Sigmoid colon (tissue), 7 donors: ENCODE measurements around the gene ST3GAL2. TPM values are rescaled to one million over a fixed set of nuclear protein-coding genes. Genes with fewer than 3 reads are reported as not detected.
A peak's percentile ranks its signal among the peaks of the same experiment; 100 is the strongest.
"Not testable (repeated sequence)": the region's sequence is repeated elsewhere in the genome, so short reads cannot be mapped to it uniquely, and the experiment has no call there.

ENCODE experiments used
- DNase-seq: peaks from one replicate; pipeline ENCODE4 v3.0.0-alpha.2; 2019
- H3K27ac ChIP-seq, 4 donors: fragments of 200-600 bp; sonication (generic); one replicate each; pipeline ENCODE4 v1.5.1; 2016 to 2019; ENCODE audit warnings: mild to moderate bottlenecking in 1 of 4
- H3K27me3 ChIP-seq, 3 donors: fragments of 200-600 bp; sonication (generic); one replicate each; pipeline ENCODE4 v1.5.1; 2019; ENCODE audit warnings: mild to moderate bottlenecking in 1 of 3
- H3K36me3 ChIP-seq, 4 donors: fragments of 200-600 bp; sonication (generic); one replicate each; pipeline ENCODE4 v1.5.1; 2016 to 2019
- H3K4me1 ChIP-seq, 4 donors: fragments of 200-600 bp; sonication (generic); one replicate each; pipeline ENCODE4 v1.5.1; 2017 to 2019
- H3K4me3 ChIP-seq, 4 donors: fragments of 200-600 bp; sonication (generic); one replicate each; pipeline ENCODE4 v1.5.1; 2017 to 2019; ENCODE audit warnings: mild to moderate bottlenecking in 2 of 4, moderate library complexity in 1 of 4
- H3K9me3 ChIP-seq, 4 donors: fragments of 200-600 bp in 3 of 4; sonication (generic) in 3 of 4; one replicate each; pipeline versions ENCODE4 v1.5.1 to v1.6.1; 2013 to 2019
- EP300 ChIP-seq, 4 donors: sonication (generic); formaldehyde crosslinking; IDR thresholded peaks; one replicate each; pipeline ENCODE4 v1.6.1; 2017; ENCODE audit warnings: antibody characterized with exemption in 4 of 4
- POLR2A ChIP-seq, 2 donors: fragments of 450-650 bp; IDR thresholded peaks; one replicate each; pipeline ENCODE4 v1.6.1; 2016; ENCODE audit warnings: antibody characterized with exemption in 2 of 2, mild to moderate bottlenecking in 2 of 2, moderate library complexity in 2 of 2
- POLR2AphosphoS5 ChIP-seq, 4 donors: sonication (generic); formaldehyde crosslinking; IDR thresholded peaks; one replicate each; pipeline ENCODE4 v1.6.1; 2017; ENCODE audit warnings: antibody characterized with exemption in 4 of 4
- WGBS, 2 donors: extraction: QIAGEN DNeasy Blood & Tissue Kit; methylation state at CpG; one replicate each; pipeline ENCODE4 v1.1.7; 2013; 5-methylcytosine and 5-hydroxymethylcytosine counted together
- intact Hi-C: fragments of 100-400 bp; cut with DNase I; formaldehyde crosslinking; loops from one replicate; pipeline ENCODE4 v1.15.1; 2023
- polyA plus RNA-seq, 3 donors: library from polyadenylated mRNA; stranded (reverse); fragments of 200-250 nt; gene quantifications; one replicate each; pipeline ENCODE4 v1.2.3, GENCODE V29; 2013
- total RNA-seq, 4 donors: library from RNA; depleted of rRNA; stranded (reverse); fragments of >200 nt; gene quantifications; one replicate each; pipeline ENCODE4 v1.1.0, GENCODE V29; 2016
- TF ChIP-seq, protein P1 (sequence below), 4 experiments: fragments of 450-650 bp in 3 of 4; fragments of 200-600 bp in 1 of 4; IDR thresholded peaks; one replicate each; pipeline ENCODE4 v1.5.1; 2016 to 2019; ENCODE audit warnings: antibody characterized with exemption in 4 of 4, mild to moderate bottlenecking in 3 of 4, moderate library complexity in 2 of 4
- donor health status: healthy with polysubstance abuse.
- donor health status: Bipolar disorder and iron deficiency.
- donor health status: healthy.

Gene ST3GAL2
- total and polyA plus RNA-seq, 7 donors, result 2.3 to 21.3 (median 14.0) TPM

DNA sequence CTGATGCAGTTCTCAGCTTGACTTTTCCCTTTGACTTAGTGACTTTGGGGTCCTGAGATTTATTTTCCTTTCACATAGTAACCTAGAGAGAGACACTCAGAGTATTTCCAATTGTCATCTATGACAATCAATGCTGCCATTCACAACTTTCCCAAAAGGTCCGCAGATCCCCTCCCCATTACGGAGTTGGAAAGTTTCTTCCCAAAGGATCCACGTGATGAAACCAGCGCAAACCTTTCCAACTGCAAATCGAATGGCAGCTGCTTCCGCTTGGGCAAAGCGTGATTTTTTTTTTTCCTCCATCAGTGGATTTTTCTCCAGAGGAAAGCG is 15.0 kb upstream of the ST3GAL2 start:
- peak overlapping the region; percentile 82 to 96 (median 90) for H3K27ac ChIP-seq
- 1% methylated on average over 8 of the region's 8 CpGs for WGBS, 2 donors
- intact Hi-C loops, result loop anchor here (1.0 kb wide), 2 partner anchors 15 to 73 kb away; partner anchors contain the start of gene ST3GAL2

DNA sequence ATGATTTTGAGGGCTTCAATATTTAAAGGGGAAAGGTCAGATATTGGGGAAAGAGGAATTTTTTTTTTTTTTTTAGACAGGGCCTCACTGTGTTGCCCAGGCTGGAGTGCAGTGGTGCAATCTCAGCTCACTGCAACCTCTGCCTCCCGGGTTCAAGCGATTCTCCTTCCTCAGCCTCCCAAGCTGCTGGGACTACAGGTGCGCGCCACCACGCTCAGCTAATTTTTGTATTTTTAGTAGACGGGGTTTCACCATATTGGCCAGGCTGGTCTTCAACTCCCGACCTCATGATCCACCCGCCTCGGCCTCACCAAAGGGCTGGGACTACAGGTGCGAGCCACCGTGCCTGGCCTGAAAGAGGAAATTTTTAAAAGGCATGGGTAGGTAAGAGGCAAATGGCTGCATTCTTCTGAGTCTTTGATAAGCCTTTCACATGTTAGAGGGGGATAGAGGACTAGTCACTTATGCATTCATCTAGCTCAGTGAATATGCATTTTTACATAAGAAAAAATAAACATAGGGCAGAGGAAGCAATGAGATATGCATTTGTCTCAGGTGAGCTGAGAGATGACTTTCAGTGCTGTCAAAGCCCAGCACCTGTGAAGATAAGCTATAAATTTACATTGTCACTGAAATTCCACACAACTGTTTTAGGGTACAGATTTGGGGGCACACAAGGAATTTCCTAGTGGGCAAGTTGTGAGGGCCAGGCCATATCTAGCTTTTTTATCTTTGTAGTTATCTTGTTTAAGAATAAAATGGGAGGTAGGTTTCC is 14.4 kb upstream of the ST3GAL2 start:
- Histone ChIP-seq H3K27ac (peak overlapping the region; percentile 82 to 96 (median 90)), H3K9me3 (no peaks in the 10 kb centered on the region), H3K27me3 (peaks cover 0 to 8% (median 0%) of the 10 kb centered on the region in 3 donors), H3K36me3 (no peaks in the 10 kb centered on the region), H3K4me1 (peaks cover 0 to 17% (median 14%) of the 10 kb centered on the region in 4 donors), H3K4me3 (peak overlapping the region; percentile 67 to 97 (median 86))
- intact Hi-C loops, result no loop called here
- no peak for DNase-seq
- TF ChIP-seq EP300 (IDR thresholded peaks at IDR 0.05), result no peak
- 96 to 97% methylated on average over 11 of the region's 11 CpGs for WGBS, 2 donors

More for the DNA sequence above, 15.0 kb upstream of the ST3GAL2 start:
- Histone ChIP-seq H3K36me3 (no peaks in the 10 kb centered on the region), H3K27me3 (peaks cover 0 to 8% (median 0%) of the 10 kb centered on the region in 3 donors), H3K4me1 (peaks cover 0 to 17% (median 14%) of the 10 kb centered on the region in 4 donors), H3K9me3 (no peaks in the 10 kb centered on the region), H3K4me3 (peak overlapping the region; percentile 67 to 97 (median 86))
- DNase-seq, result no peak
- TF ChIP-seq POLR2A (IDR thresholded peaks at IDR 0.05) (no peak), POLR2AphosphoS5 (IDR thresholded peaks at IDR 0.05) (no peak), EP300 (IDR thresholded peaks at IDR 0.05) (no peak)
- TF ChIP-seq, protein P1, sequence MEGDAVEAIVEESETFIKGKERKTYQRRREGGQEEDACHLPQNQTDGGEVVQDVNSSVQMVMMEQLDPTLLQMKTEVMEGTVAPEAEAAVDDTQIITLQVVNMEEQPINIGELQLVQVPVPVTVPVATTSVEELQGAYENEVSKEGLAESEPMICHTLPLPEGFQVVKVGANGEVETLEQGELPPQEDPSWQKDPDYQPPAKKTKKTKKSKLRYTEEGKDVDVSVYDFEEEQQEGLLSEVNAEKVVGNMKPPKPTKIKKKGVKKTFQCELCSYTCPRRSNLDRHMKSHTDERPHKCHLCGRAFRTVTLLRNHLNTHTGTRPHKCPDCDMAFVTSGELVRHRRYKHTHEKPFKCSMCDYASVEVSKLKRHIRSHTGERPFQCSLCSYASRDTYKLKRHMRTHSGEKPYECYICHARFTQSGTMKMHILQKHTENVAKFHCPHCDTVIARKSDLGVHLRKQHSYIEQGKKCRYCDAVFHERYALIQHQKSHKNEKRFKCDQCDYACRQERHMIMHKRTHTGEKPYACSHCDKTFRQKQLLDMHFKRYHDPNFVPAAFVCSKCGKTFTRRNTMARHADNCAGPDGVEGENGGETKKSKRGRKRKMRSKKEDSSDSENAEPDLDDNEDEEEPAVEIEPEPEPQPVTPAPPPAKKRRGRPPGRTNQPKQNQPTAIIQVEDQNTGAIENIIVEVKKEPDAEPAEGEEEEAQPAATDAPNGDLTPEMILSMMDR (IDR thresholded peaks at IDR 0.05), result no peak

DNA sequence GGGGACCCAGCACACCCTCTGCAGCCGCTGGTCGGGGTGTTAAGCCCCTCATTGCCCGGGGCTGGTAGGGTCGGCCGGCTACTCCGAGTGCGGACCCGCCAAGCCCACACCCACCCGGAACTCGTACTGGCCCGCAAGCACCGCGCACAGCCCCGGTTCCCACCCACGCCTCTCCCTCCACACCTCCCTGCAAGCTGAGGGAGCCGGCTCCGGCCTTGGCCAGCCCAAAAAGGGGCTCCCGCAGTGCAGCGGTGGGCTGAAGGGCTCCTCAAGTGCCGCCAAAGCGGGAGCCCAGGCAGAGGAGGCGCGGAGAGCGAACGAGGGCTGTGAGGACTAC is 12.1 kb upstream of the ST3GAL2 start:
- H3K27me3 ChIP-seq, H3K27ac ChIP-seq, intact Hi-C loops, DNase-seq, H3K9me3 ChIP-seq, H3K36me3 ChIP-seq: not testable (repeated sequence)
- 68 to 83% methylated on average over 25 of the region's 25 CpGs for WGBS, 2 donors
- H3K4me1 ChIP-seq, result peaks cover 0 to 14% (median 13%) of the 10 kb centered on the region in 4 donors
- H3K4me3 ChIP-seq, result peak overlapping the region in 3 of 4 donors; percentile 18 to 41 (median 30)

- DNase-seq, H3K36me3 ChIP-seq, H3K4me1 ChIP-seq, H3K27ac ChIP-seq, H3K9me3 ChIP-seq, H3K27me3 ChIP-seq, intact Hi-C loops: not testable (repeated sequence)
- H3K4me3 ChIP-seq, result peak overlapping the region in 3 of 4 donors; percentile 18 to 41 (median 30)
- 86 to 93% methylated on average over 37 of the region's 37 CpGs for WGBS, 2 donors
These were observed 11.5 kb upstream of the ST3GAL2 start for GRCh38 chr16:70450142-70451003.

DNA sequence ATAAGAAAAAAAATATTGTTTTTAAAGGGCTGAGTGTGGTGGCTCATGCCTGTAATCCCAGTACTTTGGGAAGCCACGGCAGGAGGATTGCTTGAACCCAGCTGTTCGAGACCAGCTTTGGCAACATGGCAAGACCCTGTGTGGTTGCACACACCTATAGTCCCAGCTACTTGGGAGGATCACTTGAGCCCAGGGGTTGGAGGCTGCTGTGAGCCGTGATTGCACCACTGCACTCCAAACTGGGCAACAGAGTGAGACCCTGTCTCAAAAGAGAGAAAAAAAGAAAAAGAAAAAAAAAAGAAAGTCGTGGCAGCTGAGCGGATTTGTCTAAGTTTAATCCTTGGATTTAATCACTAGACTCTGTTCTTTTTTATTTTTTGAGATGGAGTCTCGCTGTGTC is 9.2 kb upstream of the ST3GAL2 start:
- H3K27ac ChIP-seq, result no peak overlapping the region
- H3K4me3 ChIP-seq, result no peak overlapping the region
- no peaks in the 10 kb centered on the region for H3K9me3 ChIP-seq
- H3K4me1 ChIP-seq, result no peaks in the 10 kb centered on the region
- H3K36me3 ChIP-seq, result no peaks in the 10 kb centered on the region
- intact Hi-C loops, result no loop called here
- no peak for DNase-seq
- 91 to 92% methylated on average over 6 of the region's 6 CpGs for WGBS, 2 donors
- TF ChIP-seq, protein P1 (IDR thresholded peaks at IDR 0.05), result no peak
- TF ChIP-seq POLR2A (IDR thresholded peaks at IDR 0.05) (no peak), POLR2AphosphoS5 (IDR thresholded peaks at IDR 0.05) (no peak), EP300 (IDR thresholded peaks at IDR 0.05) (no peak)
- peaks cover 0 to 8% (median 0%) of the 10 kb centered on the region in 3 donors for H3K27me3 ChIP-seq
